BE2C (cell line): ENCODE data around the gene PAPPA2.

Experiments used
- DNase-seq: peaks from one replicate; pipeline ENCODE4 v3.0.0-alpha.2; 2020
- H3K27me3 ChIP-seq: fragments of 250-450 bp; sonication (Bioruptor Pico); 2 replicates; pipeline ENCODE4 v1.5.1; 2020; ENCODE audit warnings: mild to moderate bottlenecking
- H3K36me3 ChIP-seq: fragments of 250-450 bp; sonication (Bioruptor Pico); 2 replicates; pipeline ENCODE4 v1.5.1; 2020; ENCODE audit warnings: mild to moderate bottlenecking
- H3K4me1 ChIP-seq: fragments of 250-450 bp; sonication (Bioruptor Pico); 2 replicates; pipeline ENCODE4 v1.5.1; 2020
- H3K4me3 ChIP-seq: 2 replicates; pipeline ENCODE4 v1.5.1; 2011; ENCODE audit warnings: low read depth, low read length
- H3K9me3 ChIP-seq: fragments of 250-450 bp; sonication (Bioruptor Pico); 2 replicates; pipeline ENCODE4 v1.5.1; 2020
- CTCF ChIP-seq: IDR thresholded peaks from 2 replicates; pipeline ENCODE4 v1.5.1; 2012; ENCODE audit warnings: mild to moderate bottlenecking, low read depth, low read length

PAPPA2 gene

GRCh38 chr1:176699821-176700220 lies 236.8 kb downstream of the PAPPA2 start:
- DNase-seq = no peak
- TF ChIP-seq CTCF = no peak
- Histone ChIP-seq H3K4me3 (no peak overlapping the region), H3K36me3 (no peaks in the 10 kb centered on the region), H3K9me3 (no peaks in the 10 kb centered on the region), H3K4me1 (no peaks in the 10 kb centered on the region), H3K27me3 (no peaks in the 10 kb centered on the region)

- DNase-seq = no peak
- no peak overlapping the region for H3K4me3 ChIP-seq
Observed at GRCh38 chr1:176701151-176701866, 238.3 kb downstream of the PAPPA2 start.

GRCh38 chr1:176702901-176703300 lies 239.9 kb downstream of the PAPPA2 start:
- H3K36me3 ChIP-seq = no peaks in the 10 kb centered on the region
- H3K9me3 ChIP-seq = no peaks in the 10 kb centered on the region
- no peaks in the 10 kb centered on the region for H3K27me3 ChIP-seq
- TF ChIP-seq CTCF = no peak
- H3K4me1 ChIP-seq = no peaks in the 10 kb centered on the region
- no peak for DNase-seq
- H3K4me3 ChIP-seq = no peak overlapping the region

More at GRCh38 chr1:176701151-176701866, 238.3 kb downstream of the PAPPA2 start:
- H3K27me3 ChIP-seq = no peaks in the 10 kb centered on the region
- no peak for TF ChIP-seq CTCF
- H3K4me1 ChIP-seq = no peaks in the 10 kb centered on the region
- no peaks in the 10 kb centered on the region for H3K36me3 ChIP-seq
- H3K9me3 ChIP-seq = no peaks in the 10 kb centered on the region

GRCh38 chr1:176705585-176705984 lies 242.6 kb downstream of the PAPPA2 start:
- TF ChIP-seq CTCF = no peak
- no peak for DNase-seq
- Histone ChIP-seq H3K4me1 (no peaks in the 10 kb centered on the region), H3K36me3 (no peaks in the 10 kb centered on the region), H3K9me3 (no peaks in the 10 kb centered on the region), H3K27me3 (no peaks in the 10 kb centered on the region), H3K4me3 (no peak overlapping the region)

GRCh38 chr1:176717066-176717750 lies 254.2 kb downstream of the PAPPA2 start:
- DNase-seq = peak; percentile 17
- Histone ChIP-seq H3K9me3 (no peaks in the 10 kb centered on the region), H3K4me1 (peaks cover 6% of the 10 kb centered on the region; the same call in 1 of the 2 replicates), H3K36me3 (no peaks in the 10 kb centered on the region), H3K27me3 (no peaks in the 10 kb centered on the region), H3K4me3 (no peak overlapping the region)
- peak; percentile 7; the same call in 1 of the 2 replicates for TF ChIP-seq CTCF

- Histone ChIP-seq H3K4me3 (no peak overlapping the region), H3K36me3 (no peaks in the 10 kb centered on the region), H3K9me3 (no peaks in the 10 kb centered on the region), H3K4me1 (peaks cover 6% of the 10 kb centered on the region; the same call in 1 of the 2 replicates), H3K27me3 (no peaks in the 10 kb centered on the region)
- no peak for TF ChIP-seq CTCF
- DNase-seq = no peak
Observed at GRCh38 chr1:176719447-176719846, 256.5 kb downstream of the PAPPA2 start.
